Transverse colon (tissue), 4 donors: ENCODE measurements around the gene VMA21.

ENCODE experiments used
- EP300 ChIP-seq: sonication (generic); formaldehyde crosslinking; IDR thresholded peaks from one replicate; pipeline ENCODE4 v1.6.1; 2017; ENCODE audit warnings: antibody characterized with exemption, low read depth
- POLR2A ChIP-seq: fragments of 450-650 bp; IDR thresholded peaks from one replicate; pipeline ENCODE4 v1.6.1; 2016; ENCODE audit warnings: antibody characterized with exemption, mild to moderate bottlenecking, moderate library complexity
- POLR2AphosphoS5 ChIP-seq, 3 donors: sonication (generic); formaldehyde crosslinking; IDR thresholded peaks; one replicate each; pipeline ENCODE4 v1.6.1; 2016; ENCODE audit warnings: antibody characterized with exemption in 3 of 3
- TF ChIP-seq, protein P1 (sequence below), 5 experiments: fragments of 200-600 bp in 3 of 5; fragments of 450-650 bp in 2 of 5; sonication (generic) in 3 of 5; IDR thresholded peaks; 1 replicate in 2 of 5; 2 replicates in 3 of 5; pipeline ENCODE4 v1.5.1; 2016 to 2017; ENCODE audit warnings: antibody characterized with exemption in 5 of 5, inconsistent platforms in 3 of 5, mild to moderate bottlenecking in 2 of 5, moderate library complexity in 1 of 5

DNA sequence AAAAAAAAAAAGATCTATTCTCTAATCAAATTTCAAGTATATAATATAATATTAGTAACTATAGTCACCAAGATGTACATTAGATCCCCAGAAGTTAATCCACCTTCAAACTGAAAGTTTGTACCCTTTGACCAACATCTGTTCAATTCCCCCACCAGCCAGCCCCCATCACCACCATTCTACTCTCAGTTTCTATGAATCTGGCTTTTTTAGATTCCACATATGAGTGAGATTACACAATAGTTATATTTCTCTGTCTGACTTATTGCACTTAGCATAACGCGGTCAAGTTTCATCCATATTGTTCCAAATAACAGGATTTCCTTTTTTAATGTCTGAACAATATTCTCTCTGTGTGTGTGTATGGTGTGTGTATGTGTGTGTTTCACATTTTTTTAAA, 33.7 kb upstream of the VMA21 start:
- TF ChIP-seq, protein P1, sequence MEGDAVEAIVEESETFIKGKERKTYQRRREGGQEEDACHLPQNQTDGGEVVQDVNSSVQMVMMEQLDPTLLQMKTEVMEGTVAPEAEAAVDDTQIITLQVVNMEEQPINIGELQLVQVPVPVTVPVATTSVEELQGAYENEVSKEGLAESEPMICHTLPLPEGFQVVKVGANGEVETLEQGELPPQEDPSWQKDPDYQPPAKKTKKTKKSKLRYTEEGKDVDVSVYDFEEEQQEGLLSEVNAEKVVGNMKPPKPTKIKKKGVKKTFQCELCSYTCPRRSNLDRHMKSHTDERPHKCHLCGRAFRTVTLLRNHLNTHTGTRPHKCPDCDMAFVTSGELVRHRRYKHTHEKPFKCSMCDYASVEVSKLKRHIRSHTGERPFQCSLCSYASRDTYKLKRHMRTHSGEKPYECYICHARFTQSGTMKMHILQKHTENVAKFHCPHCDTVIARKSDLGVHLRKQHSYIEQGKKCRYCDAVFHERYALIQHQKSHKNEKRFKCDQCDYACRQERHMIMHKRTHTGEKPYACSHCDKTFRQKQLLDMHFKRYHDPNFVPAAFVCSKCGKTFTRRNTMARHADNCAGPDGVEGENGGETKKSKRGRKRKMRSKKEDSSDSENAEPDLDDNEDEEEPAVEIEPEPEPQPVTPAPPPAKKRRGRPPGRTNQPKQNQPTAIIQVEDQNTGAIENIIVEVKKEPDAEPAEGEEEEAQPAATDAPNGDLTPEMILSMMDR (IDR thresholded peaks at IDR 0.05) = no peak
- TF ChIP-seq EP300 (no peak), POLR2A (no peak), POLR2AphosphoS5 (IDR thresholded peaks at IDR 0.05) (no peak)
